RWPE2 (cell line): ENCODE results near the gene PTPRT.

Experiments used
- ATAC-seq: fragments of 200-7000 bp; cut with Tn5 transposase; 3 replicates; pipeline ENCODE4 v1.9.1; 2021; ENCODE audit warnings: low read depth
- DNase-seq: peaks from one replicate; pipeline ENCODE4 v3.0.0-alpha.2; 2020; ENCODE audit warnings: low spot score
- H3K27ac ChIP-seq: fragments of 450-650 bp; 2 replicates; pipeline ENCODE4 v1.5.1; 2017; ENCODE audit warnings: mild to moderate bottlenecking; ENCODE audit not compliant: poor library complexity, severe bottlenecking
- H3K27me3 ChIP-seq: fragments of 250-450 bp; sonication (Bioruptor Pico); 2 replicates; pipeline ENCODE4 v1.5.1; 2021; ENCODE audit warnings: mild to moderate bottlenecking, moderate library complexity; ENCODE audit not compliant: insufficient read depth, poor library complexity, severe bottlenecking
- H3K36me3 ChIP-seq: fragments of 250-450 bp; sonication (Bioruptor Pico); 2 replicates; pipeline ENCODE4 v1.5.1; 2020; ENCODE audit warnings: low read depth, mild to moderate bottlenecking, moderate library complexity
- H3K4me1 ChIP-seq: fragments of 250-450 bp; sonication (Bioruptor Pico); 2 replicates; pipeline ENCODE4 v1.5.1; 2021; ENCODE audit warnings: mild to moderate bottlenecking, moderate library complexity; ENCODE audit not compliant: insufficient read depth, poor library complexity, severe bottlenecking
- H3K4me3 ChIP-seq: fragments of 250-450 bp; sonication (Bioruptor Pico); 2 replicates; pipeline ENCODE4 v1.5.1; 2021; ENCODE audit warnings: mild to moderate bottlenecking, moderate library complexity; ENCODE audit not compliant: severe bottlenecking
- H3K9me3 ChIP-seq: fragments of 250-450 bp; sonication (Bioruptor Pico); 2 replicates; pipeline ENCODE4 v1.5.1; 2021; ENCODE audit warnings: mild to moderate bottlenecking, moderate library complexity; ENCODE audit not compliant: severe bottlenecking
- CTCF ChIP-seq: fragments of 450-650 bp; IDR thresholded peaks from one replicate; pipeline ENCODE4 v1.5.1; 2017; ENCODE audit warnings: mild to moderate bottlenecking, moderate library complexity; ENCODE audit not compliant: poor library complexity, severe bottlenecking

The PTPRT gene

GRCh38 chr20:42338294-42339201 is 851.2 kb downstream of the PTPRT start:
- Histone ChIP-seq H3K27me3 (peaks cover 13% of the 10 kb centered on the region), H3K9me3 (peaks cover 6% of the 10 kb centered on the region), H3K4me1 (no peaks in the 10 kb centered on the region), H3K27ac (no peak overlapping the region), H3K36me3 (no peaks in the 10 kb centered on the region), H3K4me3 (no peak overlapping the region)
- no peak for TF ChIP-seq CTCF
- ATAC-seq (no peak), DNase-seq (no peak)

GRCh38 chr20:42336576-42336975 is 853.1 kb downstream of the PTPRT start:
- Histone ChIP-seq H3K27ac (no peak overlapping the region), H3K9me3 (peaks cover 9% of the 10 kb centered on the region), H3K4me1 (no peaks in the 10 kb centered on the region), H3K4me3 (no peak overlapping the region), H3K27me3 (peaks cover 20% of the 10 kb centered on the region), H3K36me3 (no peaks in the 10 kb centered on the region)
- no peak for TF ChIP-seq CTCF
- ATAC-seq, result no peak
- DNase-seq, result no peak

DNA sequence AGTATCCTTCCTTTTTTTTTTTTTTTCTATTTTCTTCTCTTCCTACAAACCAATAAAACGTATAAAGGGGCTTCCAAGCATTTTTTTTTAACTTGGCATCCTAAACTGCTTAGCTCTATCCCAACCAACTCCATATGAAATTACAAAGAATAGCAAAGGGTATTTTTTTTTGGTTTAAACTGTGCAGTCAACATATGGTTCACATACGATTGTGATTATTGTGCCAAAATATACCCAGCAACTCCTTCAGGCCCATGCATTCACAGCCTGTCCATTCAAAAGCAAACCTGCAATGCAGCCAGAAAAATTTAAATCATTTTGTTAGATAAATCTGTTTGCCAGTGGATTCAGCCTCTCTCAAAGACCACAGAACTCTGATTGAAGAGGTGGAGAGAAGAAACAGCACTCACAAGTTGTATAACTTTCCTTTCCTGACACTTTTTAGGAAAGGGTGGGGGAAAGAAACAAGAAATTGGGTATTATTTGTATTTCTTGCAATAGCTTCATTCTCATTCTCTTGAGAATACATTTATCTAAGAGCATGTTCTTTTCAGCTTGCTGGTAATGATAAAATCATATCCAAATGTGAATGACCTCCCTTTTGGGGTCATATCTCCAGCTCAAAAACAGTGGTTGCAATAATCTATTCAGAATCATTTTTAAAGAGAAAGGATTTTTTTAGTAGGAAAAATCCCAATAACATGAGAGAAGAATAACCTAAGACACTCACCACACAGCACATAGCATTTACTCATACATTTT is 870.3 kb downstream of the PTPRT start:
- H3K36me3 ChIP-seq, result no peaks in the 10 kb centered on the region
- no peak for TF ChIP-seq CTCF
- peaks cover 7% of the 10 kb centered on the region for H3K9me3 ChIP-seq

GRCh38 chr20:42313704-42314103 is 876.0 kb downstream of the PTPRT start:
- no peak for DNase-seq
- TF ChIP-seq CTCF, result no peak
- H3K27me3 ChIP-seq, result peaks cover 10% of the 10 kb centered on the region

More for the DNA sequence above, 870.3 kb downstream of the PTPRT start:
- DNase-seq (no peak), ATAC-seq (no peak)
- no peak overlapping the region for H3K4me3 ChIP-seq
- no peak overlapping the region for H3K27ac ChIP-seq
- no peaks in the 10 kb centered on the region for H3K4me1 ChIP-seq
- no peaks in the 10 kb centered on the region for H3K27me3 ChIP-seq

More at GRCh38 chr20:42313704-42314103, 876.0 kb downstream of the PTPRT start:
- H3K27ac ChIP-seq, result no peak overlapping the region
- no peaks in the 10 kb centered on the region for H3K36me3 ChIP-seq
- no peak overlapping the region for H3K4me3 ChIP-seq
- no peaks in the 10 kb centered on the region for H3K9me3 ChIP-seq
- ATAC-seq, result no peak
- no peaks in the 10 kb centered on the region for H3K4me1 ChIP-seq
